GM12873 (cell line): ENCODE measurements around the gene KCNK4.
A peak's percentile ranks its signal among the peaks of the same experiment; 100 is the strongest.

Experiments
- TF ChIP-seq, protein P1 (sequence below): IDR thresholded peaks from 2 replicates; pipeline ENCODE4 v1.5.1; 2012; ENCODE audit warnings: low read depth, mild to moderate bottlenecking, moderate library complexity, low read length, control low read depth; ENCODE audit not compliant: insufficient read depth; ENCODE audit errors: missing control alignments

The KCNK4 gene

DNA sequence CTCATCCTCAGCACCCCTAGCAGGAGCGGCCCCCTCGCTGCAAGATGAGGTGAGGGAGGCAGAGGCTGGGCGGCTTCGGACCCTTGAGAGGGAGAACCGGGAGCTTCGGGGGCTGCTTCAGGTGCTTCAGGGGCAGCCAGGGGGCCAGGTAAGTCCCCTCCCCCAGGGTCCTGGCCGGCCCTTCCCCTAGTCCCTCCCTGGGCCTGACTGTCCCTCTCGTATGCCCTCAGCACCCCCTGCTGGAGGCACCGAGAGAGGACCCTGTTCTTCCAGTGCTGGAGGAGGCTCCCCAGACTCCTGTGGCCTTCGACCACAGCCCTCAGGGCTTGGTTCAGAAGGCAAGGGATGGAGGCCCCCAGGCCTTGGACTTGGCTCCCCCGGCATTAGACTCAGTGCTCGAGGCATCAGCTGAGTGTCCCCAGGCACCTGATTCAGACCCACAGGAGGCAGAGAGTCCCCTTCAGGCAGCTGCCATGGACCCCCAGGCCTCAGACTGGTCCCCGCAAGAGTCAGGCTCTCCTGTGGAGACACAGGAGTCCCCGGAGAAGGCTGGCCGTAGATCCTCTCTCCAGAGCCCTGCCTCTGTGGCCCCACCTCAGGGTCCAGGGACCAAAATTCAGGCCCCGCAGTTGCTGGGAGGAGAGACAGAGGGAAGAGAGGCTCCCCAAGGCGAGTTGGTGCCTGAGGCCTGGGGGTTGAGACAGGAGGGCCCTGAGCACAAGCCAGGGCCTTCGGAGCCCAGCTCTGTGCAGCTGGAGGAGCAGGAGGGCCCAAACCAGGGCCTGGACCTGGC, 52.9 kb downstream of the KCNK4 start:
- TF ChIP-seq, protein P1, sequence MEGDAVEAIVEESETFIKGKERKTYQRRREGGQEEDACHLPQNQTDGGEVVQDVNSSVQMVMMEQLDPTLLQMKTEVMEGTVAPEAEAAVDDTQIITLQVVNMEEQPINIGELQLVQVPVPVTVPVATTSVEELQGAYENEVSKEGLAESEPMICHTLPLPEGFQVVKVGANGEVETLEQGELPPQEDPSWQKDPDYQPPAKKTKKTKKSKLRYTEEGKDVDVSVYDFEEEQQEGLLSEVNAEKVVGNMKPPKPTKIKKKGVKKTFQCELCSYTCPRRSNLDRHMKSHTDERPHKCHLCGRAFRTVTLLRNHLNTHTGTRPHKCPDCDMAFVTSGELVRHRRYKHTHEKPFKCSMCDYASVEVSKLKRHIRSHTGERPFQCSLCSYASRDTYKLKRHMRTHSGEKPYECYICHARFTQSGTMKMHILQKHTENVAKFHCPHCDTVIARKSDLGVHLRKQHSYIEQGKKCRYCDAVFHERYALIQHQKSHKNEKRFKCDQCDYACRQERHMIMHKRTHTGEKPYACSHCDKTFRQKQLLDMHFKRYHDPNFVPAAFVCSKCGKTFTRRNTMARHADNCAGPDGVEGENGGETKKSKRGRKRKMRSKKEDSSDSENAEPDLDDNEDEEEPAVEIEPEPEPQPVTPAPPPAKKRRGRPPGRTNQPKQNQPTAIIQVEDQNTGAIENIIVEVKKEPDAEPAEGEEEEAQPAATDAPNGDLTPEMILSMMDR = peak; percentile 43

DNA sequence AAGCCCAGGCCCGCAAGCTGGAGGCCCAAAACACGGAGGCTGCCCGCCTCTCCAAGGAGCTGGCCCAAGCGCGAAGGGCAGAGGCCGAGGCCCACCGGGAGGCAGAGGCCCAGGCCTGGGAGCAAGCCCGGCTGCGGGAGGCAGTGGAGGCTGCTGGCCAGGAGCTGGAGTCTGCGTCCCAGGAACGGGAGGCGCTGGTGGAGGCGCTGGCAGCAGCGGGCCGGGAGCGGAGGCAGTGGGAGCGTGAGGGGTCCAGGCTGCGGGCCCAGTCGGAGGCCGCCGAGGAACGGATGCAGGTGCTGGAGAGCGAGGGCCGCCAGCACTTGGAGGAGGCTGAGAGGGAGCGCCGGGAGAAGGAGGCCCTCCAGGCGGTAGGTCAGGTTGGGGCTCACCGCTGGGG, 53.7 kb downstream of the KCNK4 start:
- TF ChIP-seq, protein P1 = no peak

DNA sequence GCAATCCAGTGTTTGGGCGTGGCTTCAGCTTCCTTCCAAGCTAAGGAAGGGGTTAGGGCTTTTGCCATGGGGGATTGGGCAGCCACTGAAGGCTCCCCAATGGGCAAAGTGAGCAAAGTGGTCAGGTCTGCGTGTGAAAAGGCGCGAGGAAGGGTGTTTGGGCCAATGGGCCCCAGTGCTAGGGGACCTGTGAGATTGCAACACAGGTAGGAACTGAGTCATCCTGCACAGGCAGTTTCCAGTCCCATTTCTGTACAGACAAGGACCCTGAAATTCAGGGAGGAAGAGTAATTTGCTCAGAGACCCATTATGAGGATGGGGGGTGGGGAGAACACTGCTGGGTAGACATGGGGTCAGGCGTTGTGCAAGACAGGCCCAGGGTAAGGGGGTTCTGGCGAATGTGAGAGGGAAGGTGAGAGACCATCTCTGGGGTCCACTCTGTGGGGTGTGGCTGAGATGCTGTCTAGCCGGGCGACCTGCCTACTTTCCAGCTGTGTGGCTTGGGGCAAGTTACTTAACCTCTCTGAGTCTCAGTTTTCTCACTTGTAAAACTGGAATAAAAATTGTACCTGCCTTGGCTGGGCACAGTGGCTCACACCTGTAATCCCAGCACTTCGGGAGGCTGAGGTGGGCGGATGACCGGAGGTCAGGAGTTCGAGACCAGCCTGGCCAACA, 56.2 kb downstream of the KCNK4 start:
- TF ChIP-seq, protein P1 = no peak

DNA sequence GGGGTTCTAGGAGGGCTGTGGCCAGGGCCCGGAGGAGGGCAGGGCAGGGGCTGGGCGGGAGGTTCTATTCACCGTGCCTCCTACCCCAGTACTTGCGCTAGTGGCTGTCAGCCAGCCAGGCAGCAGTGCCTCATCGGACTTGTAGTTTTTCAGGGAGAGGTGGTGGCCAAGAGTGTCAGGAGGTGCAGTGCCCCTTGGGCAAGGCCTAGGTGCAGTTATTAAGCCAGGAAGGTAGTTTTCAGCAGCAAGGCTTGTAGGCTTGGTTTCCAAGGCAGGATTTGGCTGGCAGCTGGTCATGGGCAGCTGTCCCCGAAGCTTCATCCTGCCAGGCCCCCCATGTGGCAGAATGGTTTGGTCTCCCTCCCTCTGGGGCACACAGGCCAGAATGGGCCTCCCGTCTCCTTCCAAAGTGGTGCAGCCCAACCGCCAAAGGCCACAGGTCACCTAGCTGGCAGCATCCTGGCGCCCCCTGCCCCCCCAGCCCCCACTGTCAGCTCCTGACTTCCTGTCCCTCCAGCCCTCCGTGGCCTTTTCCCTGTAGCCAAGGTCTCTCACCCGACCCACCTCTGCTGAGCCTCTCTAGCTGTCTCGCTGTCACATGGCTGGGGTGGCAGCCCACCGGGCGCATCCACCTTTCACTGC, 57.4 kb downstream of the KCNK4 start:
- TF ChIP-seq, protein P1 = no peak

DNA sequence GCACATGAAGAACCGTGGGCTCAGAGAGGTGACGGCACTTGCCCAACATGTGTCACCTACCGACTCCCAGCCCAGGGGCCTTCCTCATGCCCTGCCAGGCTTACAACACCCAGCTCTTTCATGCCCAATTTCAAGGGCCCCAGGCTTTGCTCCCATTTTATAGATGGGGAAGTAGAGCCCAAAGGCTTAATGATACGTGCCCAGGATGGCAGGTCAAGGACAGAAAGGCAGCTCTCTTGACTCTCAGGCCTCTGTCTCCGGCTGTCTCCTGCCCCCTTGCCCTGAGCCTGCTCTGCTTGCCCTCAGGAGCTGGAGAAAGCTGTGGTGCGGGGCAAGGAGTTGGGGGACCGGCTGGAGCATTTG, 57.9 kb downstream of the KCNK4 start:
- TF ChIP-seq, protein P1 = no peak

DNA sequence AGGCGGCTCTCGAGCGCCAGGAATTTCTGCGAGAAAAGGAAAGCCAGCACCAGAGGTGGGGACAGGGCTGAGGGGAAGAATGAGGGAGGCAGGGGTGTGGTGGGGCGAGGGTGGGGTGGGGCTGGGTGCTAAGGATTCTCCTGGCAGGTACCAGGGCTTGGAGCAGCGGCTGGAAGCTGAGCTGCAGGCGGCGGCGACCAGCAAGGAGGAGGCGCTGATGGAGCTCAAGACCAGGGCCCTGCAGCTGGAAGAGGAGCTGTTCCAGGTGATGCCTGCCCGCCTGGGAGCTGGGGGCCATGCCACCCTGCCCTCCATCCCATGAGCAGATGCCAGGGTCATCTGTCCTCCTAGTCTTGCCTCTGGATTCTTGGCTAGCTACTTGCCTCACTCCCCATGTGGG, 58.3 kb downstream of the KCNK4 start:
- TF ChIP-seq, protein P1 = no peak
